ENCODE measurements around the gene CEP85L.

CEP85L gene

GRCh38 chr6:118651282-118652050 lies at the start of gene CEP85L:
Gene CEP85L, minus strand, starts transcription at chr6:118651591. Its CDS starts 322 bp downstream, at chr6:118651269.
- peak; percentile 90 for DNase-seq

GRCh38 chr6:118700531-118700930 lies 49.1 kb upstream of the CEP85L start:
- DNase-seq = no peak

- DNase-seq = no peak
These were observed 46.2 kb upstream of the CEP85L start for GRCh38 chr6:118697554-118697953.

- DNase-seq = no peak
These were observed 44.9 kb upstream of the CEP85L start for GRCh38 chr6:118696271-118696670.

GRCh38 chr6:118693562-118693961 lies 42.2 kb upstream of the CEP85L start:
- DNase-seq = no peak

- no peak for DNase-seq
These were observed 34.5 kb upstream of the CEP85L start for GRCh38 chr6:118685823-118686449.

- no peak for DNase-seq
These were observed 32.8 kb upstream of the CEP85L start for GRCh38 chr6:118683881-118684872.

- no peak for DNase-seq
These were observed 29.2 kb upstream of the CEP85L start for GRCh38 chr6:118680452-118681095.

GRCh38 chr6:118679327-118679901 lies 28.0 kb upstream of the CEP85L start:
- no peak for DNase-seq

GRCh38 chr6:118678866-118679265 lies 27.5 kb upstream of the CEP85L start:
- DNase-seq = no peak

GRCh38 chr6:118677193-118677592 lies 25.8 kb upstream of the CEP85L start:
- no peak for DNase-seq

- no peak for DNase-seq
These were observed 23.8 kb upstream of the CEP85L start for GRCh38 chr6:118675225-118675624.

- no peak for DNase-seq
These were observed 23.4 kb upstream of the CEP85L start for GRCh38 chr6:118674772-118675171.

GRCh38 chr6:118672678-118673077 lies 21.3 kb upstream of the CEP85L start:
- no peak for DNase-seq

- no peak for DNase-seq
These were observed 18.2 kb upstream of the CEP85L start for GRCh38 chr6:118669561-118669960.

- DNase-seq = no peak
These were observed 17.5 kb upstream of the CEP85L start for GRCh38 chr6:118668761-118669385.

- no peak for DNase-seq
These were observed 16.6 kb upstream of the CEP85L start for GRCh38 chr6:118667988-118668387.

- DNase-seq = no peak
These were observed 13.6 kb upstream of the CEP85L start for GRCh38 chr6:118665011-118665410.

GRCh38 chr6:118663993-118664985 lies 12.9 kb upstream of the CEP85L start:
- DNase-seq = no peak

- DNase-seq = no peak
These were observed 10.4 kb upstream of the CEP85L start for GRCh38 chr6:118661831-118662230.

GRCh38 chr6:118660218-118660569 lies 8.8 kb upstream of the CEP85L start:
- DNase-seq = peak; percentile 53

All from activated gamma-delta T cell treated with Interleukin-2 at 50 U/mL for 16 hours (primary cell).